ENCODE data around the gene POC5.

GRCh38 chr5:75685141-75685540 lies 32.1 kb downstream of the POC5 start:
- TF ChIP-seq EZH2phosphoT487 (IDR thresholded peaks at IDR 0.05; ENCODE audit: borderline replicate concordance) (no peak), POLR2A (IDR thresholded peaks at IDR 0.05; ENCODE audit: borderline replicate concordance, extremely low read depth, insufficient read depth, insufficient read length) (no peak), EZH2 (IDR thresholded peaks at IDR 0.05) (no peak), ZNF274 (IDR thresholded peaks at IDR 0.05; ENCODE audit: low read depth, low read length) (no peak)
